ENCODE measurements around the gene FAR2. TPM values are rescaled to one million over a fixed set of nuclear protein-coding genes. Genes with fewer than 3 reads are reported as not detected.
"Not testable (repeated sequence)": the region's sequence is repeated elsewhere in the genome, so short reads cannot be mapped to it uniquely, and the experiment has no call there.

The FAR2 gene
- total RNA-seq, 1 experiment from 2014 or later: 12.4 TPM

DNA sequence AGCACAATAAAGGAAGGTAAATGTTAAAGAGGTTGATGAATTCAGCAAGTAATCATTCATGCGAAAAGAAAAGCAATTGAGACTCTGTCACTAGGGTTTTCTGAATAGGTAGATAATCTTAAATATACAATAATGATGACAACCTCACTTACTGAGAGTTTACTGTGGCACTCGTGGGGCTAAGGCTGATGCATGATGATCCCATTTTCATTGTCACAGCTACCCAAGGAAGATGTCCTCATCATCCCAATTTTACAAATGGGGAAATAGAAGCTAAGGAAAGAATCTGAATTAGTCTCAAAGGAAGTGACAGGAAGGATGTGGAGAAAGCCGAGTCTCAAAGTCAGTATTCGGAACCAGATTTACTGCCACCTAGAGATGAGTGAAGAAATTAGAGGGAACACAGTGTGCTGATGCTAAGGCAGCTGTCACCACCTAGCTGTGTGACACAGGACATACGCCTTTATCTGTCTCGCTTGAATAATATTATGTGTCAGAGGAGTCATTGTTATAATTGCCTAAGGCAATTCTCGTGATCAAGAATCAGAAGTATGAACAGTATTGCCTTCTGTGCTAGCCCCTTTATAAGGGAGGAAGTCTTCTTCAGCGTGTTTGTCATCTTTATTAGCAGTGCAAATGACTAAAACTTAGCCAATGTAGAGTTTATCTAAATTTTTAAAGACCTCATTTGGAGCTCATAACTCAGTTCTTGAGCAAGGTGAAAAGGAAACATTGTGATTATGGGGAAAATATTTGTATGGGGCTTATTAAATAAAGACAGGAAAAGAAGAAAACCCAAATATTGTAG is 168.7 kb downstream of the FAR2 start:
- peak; percentile 62 for DNase-seq (ENCODE audit: low read depth)

DNA sequence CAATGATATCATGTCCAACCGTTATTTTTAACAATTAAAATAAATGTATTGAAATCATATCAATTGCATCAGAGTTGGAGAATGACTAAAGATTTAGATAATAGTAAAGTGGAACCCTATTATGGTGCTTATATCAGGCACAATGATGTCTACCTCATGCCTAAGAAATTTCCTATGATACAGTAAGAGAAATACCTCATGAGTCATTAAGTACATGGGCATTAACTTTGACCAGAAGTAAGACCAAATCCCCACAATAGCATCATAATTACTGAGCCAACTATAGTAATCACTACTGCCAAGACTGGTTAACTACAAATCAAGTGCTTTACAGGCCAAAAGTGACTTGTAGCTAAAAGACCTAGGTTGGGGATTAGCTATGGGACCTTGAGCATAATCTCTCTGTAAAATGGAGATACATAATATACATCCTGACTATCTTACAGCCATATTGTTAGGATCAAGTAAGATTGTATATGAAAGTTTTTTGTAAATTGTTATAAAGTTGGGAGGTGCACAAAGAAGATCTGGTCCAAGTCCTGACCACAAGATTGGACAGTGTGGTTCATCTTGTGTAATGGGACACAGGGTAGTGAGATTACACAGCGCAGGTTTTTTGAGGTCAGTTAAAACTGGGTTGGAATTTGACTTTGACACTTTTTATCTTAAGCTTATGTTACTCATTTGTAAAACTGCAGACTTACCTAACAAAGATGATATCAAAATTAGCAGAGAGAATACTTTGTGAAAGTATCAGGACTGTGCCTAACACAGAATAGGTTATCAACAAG is 171.4 kb downstream of the FAR2 start:
- peak; percentile 83 for DNase-seq (ENCODE audit: low read depth)

DNA sequence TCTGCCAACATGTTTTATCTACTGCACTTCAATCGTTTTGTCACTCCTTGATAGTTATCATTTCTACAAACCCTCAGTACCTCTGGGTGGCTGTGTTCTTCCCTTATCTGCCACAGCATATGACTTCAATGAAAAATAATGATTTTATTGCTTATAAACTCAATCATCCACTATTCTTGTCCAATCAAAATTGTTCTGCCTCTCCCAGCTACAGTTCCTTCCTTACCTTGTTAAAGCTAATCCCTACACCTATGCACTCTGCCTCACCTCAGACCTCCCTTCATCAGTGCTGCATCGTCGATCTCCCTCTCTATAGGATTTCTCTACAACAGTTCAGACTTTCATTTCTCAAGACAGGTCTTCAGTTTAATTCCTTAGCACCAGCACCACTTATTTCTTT is 173.1 kb downstream of the FAR2 start:
- no peak for DNase-seq (ENCODE audit: low read depth)

DNA sequence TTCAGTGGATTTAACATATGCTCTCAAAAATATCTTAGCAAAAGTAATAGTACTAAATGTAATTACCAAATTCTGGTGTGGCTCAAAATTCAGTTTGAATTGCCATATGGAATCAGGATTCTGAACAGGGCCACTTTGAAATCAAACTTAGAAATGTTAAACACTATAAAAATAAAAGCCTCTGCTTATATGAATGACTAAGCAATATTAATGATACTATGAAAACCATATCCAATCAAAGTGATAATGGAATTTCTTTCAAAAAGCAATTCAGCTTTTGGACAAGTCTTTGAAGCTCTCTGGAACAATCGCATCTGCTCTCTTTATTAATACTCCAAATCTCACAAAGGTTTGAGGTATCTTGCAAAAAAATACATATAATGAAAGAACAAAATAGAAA is 180.3 kb downstream of the FAR2 start:
- no peak for DNase-seq (ENCODE audit: low read depth)

DNA sequence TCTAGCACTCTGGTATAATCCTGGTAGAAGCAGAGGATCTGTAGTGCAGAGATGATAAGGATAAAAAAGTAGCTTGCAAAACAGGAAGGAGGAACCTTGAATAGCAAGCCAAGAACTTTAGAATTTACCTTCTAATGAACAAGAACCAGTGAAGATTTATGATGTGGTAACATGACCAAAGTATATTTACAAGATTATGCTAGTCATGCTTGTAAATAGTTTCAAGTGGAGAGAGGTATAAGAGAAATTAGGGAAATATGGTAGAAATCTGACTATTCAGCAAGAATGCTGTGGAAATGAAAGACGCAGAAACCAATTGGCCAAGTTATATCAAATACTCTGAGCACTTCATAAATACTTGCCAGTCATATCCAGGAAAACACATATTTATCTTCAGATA is 184.1 kb downstream of the FAR2 start:
- DNase-seq (ENCODE audit: low read depth): no peak

DNA sequence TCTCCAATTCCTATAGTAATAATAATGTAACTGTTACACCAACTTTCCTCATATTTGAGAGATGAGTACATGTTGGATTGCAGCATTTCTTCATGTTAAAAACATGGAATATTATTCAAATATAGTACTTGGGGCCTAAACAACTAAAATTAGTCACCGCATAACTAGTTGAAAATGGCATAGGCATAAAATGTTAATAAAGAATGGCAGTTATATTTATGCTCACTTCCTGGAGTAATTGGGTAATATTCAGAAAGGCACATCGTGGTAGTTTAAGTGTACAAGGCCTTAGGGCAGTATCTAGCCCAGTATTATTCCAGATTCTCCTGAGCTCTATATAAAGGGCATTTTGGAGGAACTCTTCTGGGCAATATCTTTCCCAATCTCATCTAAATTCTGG is 185.9 kb downstream of the FAR2 start:
- DNase-seq (ENCODE audit: low read depth): no peak

DNA sequence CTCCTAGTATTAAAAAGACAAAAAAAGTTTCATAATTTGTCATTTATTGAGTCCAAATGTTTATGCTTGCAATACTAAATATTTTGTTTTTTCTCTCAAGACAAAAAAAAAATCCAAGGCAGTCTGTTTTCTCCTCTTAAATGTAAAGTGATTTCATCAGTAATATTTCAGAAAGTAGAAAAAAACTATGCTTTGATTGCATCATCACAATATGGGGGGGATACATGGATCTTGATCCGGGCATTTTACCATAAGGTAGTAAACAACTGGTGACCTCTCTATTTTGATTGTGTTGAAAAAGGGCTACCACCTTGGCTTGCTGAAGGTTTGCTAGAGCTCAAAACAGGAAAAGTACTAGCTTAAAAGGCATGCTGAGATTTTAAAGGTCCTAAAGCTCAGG is 188.2 kb downstream of the FAR2 start:
- no peak for DNase-seq (ENCODE audit: low read depth)

DNA sequence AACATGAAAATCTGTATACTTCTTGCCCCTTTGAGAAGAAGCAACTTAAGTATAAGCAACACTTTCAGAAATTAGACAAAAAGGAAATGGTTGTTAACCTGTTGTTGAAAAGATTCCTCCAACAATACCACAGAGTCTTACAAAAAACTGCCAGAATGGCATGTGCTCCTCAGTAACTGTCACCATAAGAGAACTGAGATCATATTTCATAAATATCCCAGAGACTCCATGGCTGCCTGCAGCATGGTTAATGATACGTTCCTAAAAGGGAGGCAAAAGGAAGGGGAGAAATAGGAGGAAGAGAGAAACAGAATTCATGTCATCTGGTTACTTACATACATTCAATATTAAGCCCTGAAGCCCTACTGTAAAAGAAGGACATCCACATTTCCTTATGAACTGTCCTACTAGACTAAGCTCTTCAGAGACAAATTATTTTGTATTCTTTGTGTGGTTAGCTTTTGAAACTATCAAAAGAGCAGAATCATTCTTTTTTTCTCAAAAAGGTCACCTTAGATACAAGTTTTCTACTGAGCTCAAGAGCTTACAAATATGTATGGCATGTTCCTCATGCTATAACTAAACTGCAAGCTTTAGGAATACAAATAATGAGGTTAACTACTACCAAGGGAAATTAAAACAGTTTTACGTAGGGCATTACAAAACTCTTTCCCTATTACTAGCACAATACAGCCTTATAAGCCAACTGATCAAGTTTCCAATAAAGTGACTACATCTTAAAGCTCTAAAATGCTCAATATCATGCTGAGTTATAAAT is 194.1 kb downstream of the FAR2 start:
- no peak for DNase-seq (ENCODE audit: low read depth)

DNA sequence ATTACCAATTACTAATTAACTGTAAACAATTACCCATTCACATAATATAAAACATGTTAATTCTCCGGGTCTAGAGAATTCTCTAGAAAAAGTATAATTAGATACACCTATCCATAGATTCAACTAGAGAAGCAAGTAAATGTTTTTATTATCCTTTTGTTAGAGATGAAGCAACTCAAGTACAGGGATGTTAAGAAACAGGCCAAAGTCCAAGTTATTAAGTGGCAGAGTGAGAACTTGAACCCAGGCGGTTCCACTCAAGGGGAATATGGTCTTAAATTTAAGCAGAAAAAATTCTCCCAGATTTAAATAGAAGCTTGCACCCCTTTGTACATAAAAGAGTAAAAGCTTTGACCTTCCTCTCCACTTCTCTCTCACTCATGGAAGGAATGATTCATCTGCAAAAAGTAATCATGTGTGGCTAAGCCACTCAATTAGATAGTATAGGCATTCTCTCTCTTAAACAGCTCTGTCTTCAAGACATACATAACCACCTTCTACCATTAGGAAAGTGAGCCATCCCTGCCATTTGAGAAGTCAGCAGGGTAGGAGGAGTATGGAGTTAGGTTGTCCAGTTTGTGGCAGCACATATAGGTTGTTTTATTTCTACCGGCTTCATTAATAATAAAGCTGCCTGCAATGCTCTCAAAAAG is 197.8 kb downstream of the FAR2 start:
- DNase-seq (ENCODE audit: low read depth): no peak

DNA sequence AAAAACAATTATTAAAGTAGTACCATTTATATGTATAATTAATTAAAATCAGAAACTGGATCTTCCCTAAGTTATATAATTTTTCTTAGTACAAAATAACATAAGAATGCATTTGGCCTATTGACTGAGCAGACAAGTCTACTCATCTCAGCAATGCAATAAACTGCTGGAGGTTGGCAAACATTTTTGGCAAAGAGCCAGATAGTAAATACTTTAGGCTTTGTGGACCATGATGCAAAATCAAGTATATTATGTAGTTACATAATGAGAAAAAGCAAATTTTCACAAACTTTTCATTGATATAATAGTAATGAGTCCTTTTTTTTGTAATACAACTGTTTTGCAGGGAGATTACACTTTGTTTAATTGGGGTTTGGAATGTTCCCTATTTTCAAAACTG is 201.0 kb downstream of the FAR2 start:
- DNase-seq (ENCODE audit: low read depth): no peak

DNA sequence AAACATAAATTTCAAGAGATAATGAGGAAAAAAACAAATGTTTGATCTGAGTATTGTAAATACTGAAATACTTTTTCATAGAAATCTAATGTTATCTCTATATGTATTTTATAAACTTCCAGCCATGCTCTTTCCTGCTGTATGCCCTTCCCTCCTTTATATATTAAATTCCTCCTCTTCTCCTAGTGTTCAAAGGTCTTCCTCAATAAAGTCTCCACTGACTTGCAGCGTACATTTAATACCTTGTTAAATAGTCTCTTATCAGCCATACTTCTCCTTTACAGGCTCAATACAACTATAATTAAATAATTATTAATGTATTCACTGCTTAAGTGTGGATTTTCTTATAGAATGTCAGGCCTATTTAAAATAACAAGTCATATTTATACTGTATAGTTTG is 205.9 kb downstream of the FAR2 start:
- DNase-seq (ENCODE audit: low read depth): no peak

DNA sequence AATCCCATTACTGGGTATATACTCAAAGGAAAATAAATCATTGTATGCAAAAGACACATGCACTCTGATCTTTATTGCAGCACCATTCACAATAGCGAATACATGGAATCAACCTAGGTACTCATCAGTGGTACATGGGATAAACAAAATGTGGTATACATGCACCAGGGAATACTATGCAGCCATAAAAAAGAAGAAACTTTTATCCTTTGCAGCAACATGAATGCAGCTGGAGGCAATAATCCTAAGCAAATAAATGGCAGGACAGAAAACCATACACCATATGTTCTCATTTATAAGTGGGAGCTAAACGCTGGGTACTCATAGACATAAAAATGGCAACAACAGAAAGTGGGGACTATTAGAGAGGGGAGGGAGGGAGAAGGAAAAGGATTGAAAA is 216.0 kb downstream of the FAR2 start:
- DNase-seq (ENCODE audit: low read depth): no peak

DNA sequence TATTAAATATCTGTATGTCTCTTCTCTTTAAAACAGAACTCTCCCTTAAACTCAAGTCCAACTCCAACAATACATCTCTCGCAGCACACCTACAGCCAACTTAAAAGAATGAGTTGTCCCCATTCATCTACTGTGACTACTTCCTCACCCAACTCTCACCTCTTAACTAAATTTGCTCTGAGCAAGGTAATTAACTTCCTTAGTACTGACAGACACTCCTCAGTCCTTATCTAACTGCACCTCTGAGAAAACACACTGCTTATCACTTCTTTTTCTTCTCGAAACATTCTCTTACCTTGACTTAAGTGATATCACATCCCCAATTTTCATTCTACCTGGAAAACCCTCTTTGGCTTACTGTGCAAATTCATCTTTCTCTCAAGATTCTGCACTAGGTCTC is 224.9 kb downstream of the FAR2 start:
- DNase-seq (ENCODE audit: low read depth): no peak

DNA sequence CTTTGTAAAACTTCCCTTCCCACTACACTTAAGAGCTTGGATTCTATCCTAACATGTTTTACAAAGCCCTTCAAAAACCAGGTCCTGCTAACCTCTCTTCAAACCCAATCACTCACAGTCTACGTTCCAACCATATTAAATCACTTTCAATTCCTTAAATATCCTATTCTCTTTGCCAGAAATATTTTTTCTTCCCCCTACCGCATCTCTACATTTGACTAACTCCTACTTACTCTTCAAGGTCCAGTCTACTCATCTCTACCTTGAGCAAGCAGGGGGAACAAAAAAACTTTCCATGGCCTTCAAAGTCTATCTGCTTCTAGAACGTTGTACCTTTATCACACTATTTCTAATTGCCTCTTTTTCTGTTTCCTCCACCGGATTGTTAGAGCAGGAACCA is 225.8 kb downstream of the FAR2 start:
- no peak for DNase-seq (ENCODE audit: low read depth)

DNA sequence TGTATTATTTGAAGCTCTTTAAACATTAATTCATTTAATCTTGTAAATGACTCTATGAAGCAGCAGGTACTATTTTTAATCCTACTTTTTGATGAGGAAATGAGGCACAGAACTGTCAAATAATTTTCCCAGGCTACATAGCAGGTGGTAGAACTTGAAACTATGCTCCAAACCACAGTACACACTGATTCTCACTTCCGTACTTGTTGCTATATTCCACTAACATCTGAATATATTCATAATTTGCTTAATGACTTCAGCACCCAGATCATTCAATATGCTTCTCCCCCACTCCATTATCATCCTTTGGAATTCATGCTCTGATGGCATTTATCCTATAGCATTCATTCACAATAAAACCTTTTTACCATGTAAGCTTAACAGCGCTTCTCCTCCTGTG is 227.0 kb downstream of the FAR2 start:
- DNase-seq (ENCODE audit: low read depth): no peak

DNA sequence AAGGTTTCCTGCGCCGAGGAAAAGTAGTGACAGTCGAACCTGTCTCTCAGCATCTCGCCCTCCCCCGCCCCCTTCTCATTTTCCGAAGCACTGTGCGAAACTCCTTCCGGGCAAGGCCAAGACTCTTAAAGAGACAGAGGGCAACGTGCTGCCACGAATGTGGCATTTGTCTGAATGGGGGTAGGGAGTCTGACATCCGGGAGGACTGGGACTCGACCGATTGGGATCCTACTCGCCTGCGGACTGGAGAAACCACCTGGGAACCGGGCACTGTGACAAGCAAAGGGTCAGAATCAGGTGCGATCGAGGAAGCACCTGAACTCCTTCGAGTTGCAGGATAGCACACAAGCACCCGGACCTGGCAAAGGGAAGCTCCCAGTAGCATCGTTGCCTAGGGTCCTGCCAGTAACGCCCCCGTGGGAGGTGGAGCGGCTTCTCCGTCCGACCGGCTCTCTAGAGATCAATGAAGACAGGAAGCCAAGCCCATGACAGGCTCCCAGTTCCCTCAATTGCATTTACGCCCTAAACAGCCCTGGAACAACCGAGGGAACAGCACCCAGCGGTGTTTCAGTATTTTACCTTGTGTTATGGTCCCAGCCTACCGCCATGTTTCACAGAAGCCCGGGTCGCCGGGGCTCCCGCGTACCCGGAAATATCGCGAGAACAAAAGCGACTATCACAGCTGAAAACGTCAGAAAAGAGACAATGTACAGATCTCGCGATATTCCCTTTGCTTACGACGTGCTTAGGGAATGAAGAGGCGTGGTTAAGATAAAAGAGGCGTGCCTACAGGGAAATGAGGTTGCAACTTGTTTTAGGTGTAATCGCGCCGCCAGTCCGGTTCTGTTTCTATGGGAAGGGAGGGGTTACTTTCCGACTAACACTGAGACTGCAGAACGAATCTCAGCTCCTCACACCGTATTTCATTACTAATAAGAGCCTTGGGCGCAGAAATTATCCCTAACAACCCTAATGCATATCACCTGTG is 231.8 kb downstream of the FAR2 start, which contains the start of gene ERGIC2:
Gene ERGIC2, minus strand, starts transcription at position 637 of the 988 bp plus-strand sequence. CDS start 9,539 bp downstream, outside the sequence.
- DNase-seq (ENCODE audit: low read depth): peak; percentile 96

DNA sequence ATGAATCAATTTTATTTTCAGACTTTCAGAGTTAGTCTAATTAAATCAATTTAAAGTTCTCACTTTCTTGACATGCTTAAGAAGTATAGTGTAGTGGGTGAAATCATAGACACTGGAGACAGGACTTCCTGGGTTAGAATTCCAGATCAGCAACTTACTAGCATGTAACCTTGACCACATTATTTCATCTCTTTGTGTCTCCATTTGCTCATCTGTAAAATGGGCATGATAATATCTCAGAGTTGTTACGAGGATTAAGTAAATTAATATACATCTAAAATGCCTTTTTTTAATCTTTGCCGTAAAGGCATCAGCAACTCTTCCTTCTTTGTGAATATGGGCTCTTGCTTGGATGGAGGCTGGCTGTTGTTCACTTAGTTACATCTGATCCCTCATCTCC is 233.2 kb downstream of the FAR2 start:
- DNase-seq (ENCODE audit: low read depth): no peak

DNA sequence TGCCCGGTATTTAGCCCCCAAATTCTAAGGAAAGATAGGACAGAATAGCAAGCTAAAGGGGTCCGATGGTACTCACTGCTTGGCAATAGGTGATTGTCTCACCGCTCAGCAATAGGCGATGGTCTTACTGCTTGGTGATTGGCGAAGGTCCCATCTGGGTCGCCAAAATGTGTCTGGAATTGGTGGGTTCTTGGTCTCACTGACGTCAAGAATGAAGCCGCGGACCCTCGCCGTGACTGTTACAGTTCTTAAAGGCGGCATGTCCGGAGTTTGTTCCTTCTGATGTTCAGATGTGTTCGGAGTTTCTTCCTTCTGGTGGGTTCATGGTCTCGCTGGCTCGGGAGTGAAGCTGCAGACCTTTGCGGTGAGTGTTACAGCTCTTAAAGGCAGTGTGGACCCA is 236.1 kb downstream of the FAR2 start:
- DNase-seq (ENCODE audit: low read depth): not testable (repeated sequence)
